ENCODE data around the gene NFIX. TPM values are rescaled to one million over a fixed set of nuclear protein-coding genes. Genes with fewer than 3 reads are reported as not detected.
A peak's percentile ranks its signal among the peaks of the same experiment; 100 is the strongest.

NFIX gene
- total and polyA plus RNA-seq, 2 of the 13 experiments (the other 11 are each of a cell fraction or from before 2014, with no cell fraction given), result 3.4 to 5.4 TPM

DNA sequence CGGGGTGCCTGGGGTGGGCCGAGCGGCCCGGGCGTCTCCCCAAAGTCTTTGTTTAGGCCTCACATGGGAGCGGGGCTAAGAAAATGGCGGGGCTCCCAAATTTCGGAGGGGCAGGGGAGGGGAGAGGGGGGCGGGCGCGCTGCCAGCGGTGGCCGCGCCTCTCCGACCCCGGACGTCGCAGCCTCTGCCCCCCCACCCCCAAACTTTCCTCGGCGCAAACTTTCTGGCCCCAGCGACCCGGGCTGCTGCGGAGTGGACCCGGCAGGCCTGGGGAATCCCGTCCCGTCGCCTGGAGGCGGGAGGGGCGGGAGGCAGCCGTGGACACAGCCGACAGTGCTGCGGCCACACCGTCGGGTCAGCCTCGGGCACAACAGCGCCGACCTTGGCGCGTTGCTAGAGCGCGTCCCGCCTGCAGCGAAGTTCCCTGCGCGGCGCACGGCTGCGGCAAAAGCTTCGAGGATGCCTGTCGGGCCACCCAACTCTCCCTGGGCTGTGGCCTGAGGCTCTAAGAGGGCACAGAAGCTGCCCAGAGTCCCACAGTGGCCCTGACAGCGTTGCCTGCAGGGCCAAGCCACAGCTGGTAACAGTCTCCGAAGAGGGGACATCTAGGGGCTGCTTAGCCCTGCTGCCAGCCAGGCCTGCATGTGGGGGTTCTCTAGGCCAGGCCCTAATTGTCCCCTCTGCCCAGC is 1.3 kb downstream of the NFIX start (continued):
- no peak for TF ChIP-seq POGZ (CRISPR knock-in tag; IDR thresholded peaks at IDR 0.05)
- no peak for TF ChIP-seq ZNF615 (CRISPR knock-in tag; IDR thresholded peaks at IDR 0.05; ENCODE audit: borderline replicate concordance)
- TF ChIP-seq, protein P1, sequence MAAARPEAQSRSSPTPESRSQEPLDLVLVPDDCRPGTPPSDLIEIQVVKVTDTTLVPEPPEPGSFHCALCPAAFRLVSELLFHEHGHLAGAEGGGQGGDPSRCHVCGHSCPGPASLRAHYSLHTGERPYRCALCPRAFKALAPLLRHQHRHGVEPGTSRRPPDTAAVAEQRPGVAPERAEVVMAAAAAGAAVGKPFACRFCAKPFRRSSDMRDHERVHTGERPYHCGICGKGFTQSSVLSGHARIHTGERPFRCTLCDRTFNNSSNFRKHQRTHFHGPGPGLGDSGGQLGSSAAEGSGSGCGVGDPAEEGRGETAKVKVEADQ (CRISPR knock-in tag; IDR thresholded peaks at IDR 0.05; ENCODE audit: borderline replicate concordance), result no peak
- TF ChIP-seq, protein P2, sequence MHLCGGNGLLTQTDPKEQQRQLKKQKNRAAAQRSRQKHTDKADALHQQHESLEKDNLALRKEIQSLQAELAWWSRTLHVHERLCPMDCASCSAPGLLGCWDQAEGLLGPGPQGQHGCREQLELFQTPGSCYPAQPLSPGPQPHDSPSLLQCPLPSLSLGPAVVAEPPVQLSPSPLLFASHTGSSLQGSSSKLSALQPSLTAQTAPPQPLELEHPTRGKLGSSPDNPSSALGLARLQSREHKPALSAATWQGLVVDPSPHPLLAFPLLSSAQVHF (CRISPR knock-in tag; IDR thresholded peaks at IDR 0.05), result no peak
- TF ChIP-seq CEBPG (CRISPR knock-in tag; IDR thresholded peaks at IDR 0.05), result 0 out of 2 replicates have a peak, but pooled peaks have one; percentile 3
- TF ChIP-seq GATAD1 (CRISPR knock-in tag; IDR thresholded peaks at IDR 0.05), result no peak
- TF ChIP-seq, protein P3, sequence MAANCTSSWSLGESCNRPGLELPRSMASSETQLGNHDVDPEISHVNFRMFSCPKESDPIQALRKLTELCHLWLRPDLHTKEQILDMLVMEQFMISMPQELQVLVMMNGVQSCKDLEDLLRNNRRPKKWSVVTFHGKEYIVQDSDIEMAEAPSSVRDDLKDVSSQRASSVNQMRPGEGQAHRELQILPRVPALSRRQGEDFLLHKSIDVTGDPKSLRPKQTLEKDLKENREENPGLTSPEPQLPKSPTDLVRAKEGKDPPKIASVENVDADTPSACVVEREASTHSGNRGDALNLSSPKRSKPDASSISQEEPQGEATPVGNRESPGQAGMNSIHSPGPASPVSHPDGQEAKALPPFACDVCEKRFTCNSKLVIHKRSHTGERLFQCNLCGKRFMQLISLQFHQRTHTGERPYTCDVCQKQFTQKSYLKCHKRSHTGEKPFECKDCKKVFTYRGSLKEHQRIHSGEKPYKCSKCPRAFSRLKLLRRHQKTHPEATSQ (CRISPR knock-in tag; IDR thresholded peaks at IDR 0.05; ENCODE audit: borderline replicate concordance), result no peak
- TF ChIP-seq SYNCRIP (IDR thresholded peaks at IDR 0.05; ENCODE audit: insufficient read depth, low read depth, low read length), result no peak
- TF ChIP-seq, protein P4, sequence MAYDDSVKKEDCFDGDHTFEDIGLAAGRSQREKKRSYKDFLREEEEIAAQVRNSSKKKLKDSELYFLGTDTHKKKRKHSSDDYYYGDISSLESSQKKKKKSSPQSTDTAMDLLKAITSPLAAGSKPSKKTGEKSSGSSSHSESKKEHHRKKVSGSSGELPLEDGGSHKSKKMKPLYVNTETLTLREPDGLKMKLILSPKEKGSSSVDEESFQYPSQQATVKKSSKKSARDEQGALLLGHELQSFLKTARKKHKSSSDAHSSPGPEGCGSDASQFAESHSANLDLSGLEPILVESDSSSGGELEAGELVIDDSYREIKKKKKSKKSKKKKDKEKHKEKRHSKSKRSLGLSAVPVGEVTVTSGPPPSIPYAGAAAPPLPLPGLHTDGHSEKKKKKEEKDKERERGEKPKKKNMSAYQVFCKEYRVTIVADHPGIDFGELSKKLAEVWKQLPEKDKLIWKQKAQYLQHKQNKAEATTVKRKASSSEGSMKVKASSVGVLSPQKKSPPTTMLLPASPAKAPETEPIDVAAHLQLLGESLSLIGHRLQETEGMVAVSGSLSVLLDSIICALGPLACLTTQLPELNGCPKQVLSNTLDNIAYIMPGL (CRISPR knock-in tag; IDR thresholded peaks at IDR 0.05; ENCODE audit: borderline replicate concordance in 1 of 2, low read depth in 1 of 2), result peak; percentile 81 to 90; a peak in 3 of 4 replicates
- no peak for TF ChIP-seq GATA4 (IDR thresholded peaks at IDR 0.05; ENCODE audit: borderline replicate concordance, low read depth)
- no peak for TF ChIP-seq NFATC3 (CRISPR knock-in tag; IDR thresholded peaks at IDR 0.05)
- TF ChIP-seq HOXA9 (CRISPR knock-in tag; IDR thresholded peaks at IDR 0.05; ENCODE audit: borderline replicate concordance), result no peak
- no peak for TF ChIP-seq CHD2 (IDR thresholded peaks at IDR 0.05; ENCODE audit: low read depth, low read length)
- TF ChIP-seq, protein P5, sequence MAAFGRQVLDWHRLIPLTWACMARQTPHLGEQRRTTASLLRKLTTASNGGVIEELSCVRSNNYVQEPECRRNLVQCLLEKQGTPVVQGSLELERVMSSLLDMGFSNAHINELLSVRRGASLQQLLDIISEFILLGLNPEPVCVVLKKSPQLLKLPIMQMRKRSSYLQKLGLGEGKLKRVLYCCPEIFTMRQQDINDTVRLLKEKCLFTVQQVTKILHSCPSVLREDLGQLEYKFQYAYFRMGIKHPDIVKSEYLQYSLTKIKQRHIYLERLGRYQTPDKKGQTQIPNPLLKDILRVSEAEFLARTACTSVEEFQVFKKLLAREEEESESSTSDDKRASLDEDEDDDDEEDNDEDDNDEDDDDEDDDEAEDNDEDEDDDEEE (CRISPR knock-in tag; IDR thresholded peaks at IDR 0.05), result no peak; the same call in none of the 2 replicates
- no peak for TF ChIP-seq MAFF (IDR thresholded peaks at IDR 0.05; ENCODE audit: low read depth, low read length)
- TF ChIP-seq, protein P6, sequence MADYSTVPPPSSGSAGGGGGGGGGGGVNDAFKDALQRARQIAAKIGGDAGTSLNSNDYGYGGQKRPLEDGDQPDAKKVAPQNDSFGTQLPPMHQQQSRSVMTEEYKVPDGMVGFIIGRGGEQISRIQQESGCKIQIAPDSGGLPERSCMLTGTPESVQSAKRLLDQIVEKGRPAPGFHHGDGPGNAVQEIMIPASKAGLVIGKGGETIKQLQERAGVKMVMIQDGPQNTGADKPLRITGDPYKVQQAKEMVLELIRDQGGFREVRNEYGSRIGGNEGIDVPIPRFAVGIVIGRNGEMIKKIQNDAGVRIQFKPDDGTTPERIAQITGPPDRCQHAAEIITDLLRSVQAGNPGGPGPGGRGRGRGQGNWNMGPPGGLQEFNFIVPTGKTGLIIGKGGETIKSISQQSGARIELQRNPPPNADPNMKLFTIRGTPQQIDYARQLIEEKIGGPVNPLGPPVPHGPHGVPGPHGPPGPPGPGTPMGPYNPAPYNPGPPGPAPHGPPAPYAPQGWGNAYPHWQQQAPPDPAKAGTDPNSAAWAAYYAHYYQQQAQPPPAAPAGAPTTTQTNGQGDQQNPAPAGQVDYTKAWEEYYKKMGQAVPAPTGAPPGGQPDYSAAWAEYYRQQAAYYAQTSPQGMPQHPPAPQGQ (CRISPR knock-in tag; IDR thresholded peaks at IDR 0.05; ENCODE audit: borderline replicate concordance), result no peak
- TF ChIP-seq ZNF556 (CRISPR knock-in tag; IDR thresholded peaks at IDR 0.05; ENCODE audit: borderline replicate concordance), result no peak
- TF ChIP-seq ZNF205 (CRISPR knock-in tag; IDR thresholded peaks at IDR 0.05), result no peak
- TF ChIP-seq CBX5 (CRISPR knock-in tag; IDR thresholded peaks at IDR 0.05; ENCODE audit: borderline replicate concordance), result no peak
- TF ChIP-seq ZSCAN12 (CRISPR knock-in tag; IDR thresholded peaks at IDR 0.05), result no peak
